ENCODE data around the gene NFIA.
A peak's percentile ranks its signal among the peaks of the same experiment; 100 is the strongest.

Gene NFIA

GRCh38 chr1:61226791-61227567 is 144.6 kb downstream of the NFIA start:
- peak; percentile 95 for DNase-seq

- DNase-seq = peak; percentile 63
Measured at GRCh38 chr1:61227857-61228550, 145.6 kb downstream of the NFIA start.

GRCh38 chr1:61230523-61230922 is 148.2 kb downstream of the NFIA start:
- no peak for DNase-seq

- no peak for DNase-seq
Measured at GRCh38 chr1:61231795-61232194, 149.4 kb downstream of the NFIA start.

- no peak for DNase-seq
Measured at GRCh38 chr1:61233121-61233660, 150.8 kb downstream of the NFIA start.

GRCh38 chr1:61234587-61234919 is 152.2 kb downstream of the NFIA start:
- DNase-seq = no peak

GRCh38 chr1:61237147-61237546 is 154.8 kb downstream of the NFIA start:
- DNase-seq = no peak

GRCh38 chr1:61237659-61238358 is 155.4 kb downstream of the NFIA start:
- DNase-seq = no peak

GRCh38 chr1:61238359-61238665 is 156.0 kb downstream of the NFIA start:
- DNase-seq = no peak

- DNase-seq = no peak
Measured at GRCh38 chr1:61240878-61241277, 158.5 kb downstream of the NFIA start.

- DNase-seq = no peak
Measured at GRCh38 chr1:61241411-61241838, 159.1 kb downstream of the NFIA start.

- DNase-seq = peak; percentile 42
Measured at GRCh38 chr1:61241973-61242381, 159.6 kb downstream of the NFIA start.

- DNase-seq = peak; percentile 76
Measured at GRCh38 chr1:61244114-61244513, 161.8 kb downstream of the NFIA start.

GRCh38 chr1:61245696-61246400 is 163.5 kb downstream of the NFIA start:
- DNase-seq = no peak

GRCh38 chr1:61247051-61247825 is 164.9 kb downstream of the NFIA start:
- no peak for DNase-seq

GRCh38 chr1:61247881-61248752 is 165.8 kb downstream of the NFIA start:
- no peak for DNase-seq

GRCh38 chr1:61250933-61251332 is 168.6 kb downstream of the NFIA start:
- no peak for DNase-seq

GRCh38 chr1:61253059-61253735 is 170.8 kb downstream of the NFIA start:
- DNase-seq = peak; percentile 87

- DNase-seq = no peak
Measured at GRCh38 chr1:61253912-61254633, 171.7 kb downstream of the NFIA start.

Data from DMS 273 treated with DMSO at 0.1 percent for 48 hours (cell line).